Measurements from ENCODE around the gene CLCA4. TPM values are rescaled to one million over a fixed set of nuclear protein-coding genes. Genes with fewer than 3 reads are reported as not detected.

CLCA4 gene
- total and polyA plus RNA-seq, 2 of the 4 experiments (the other 2 are of a cell fraction): not detected

GRCh38 chr1:86505564-86505902 lies 41.3 kb upstream of the CLCA4 start:
- no peaks in the 10 kb centered on the region for H3K79me1 ChIP-seq (ENCODE audit: low read depth in 1 of 2, low read length in 2 of 2)
- H3K4me2 ChIP-seq (ENCODE audit: low read depth, low read length): no peak overlapping the region
- no peak overlapping the region for H2AFZ ChIP-seq (replicated peaks; ENCODE audit: low read length, poor library complexity)
- ChIA-PET POLR2A (ENCODE audit: unreplicated experiment) (no interaction called here), CTCF (interaction anchor here (1.3 kb wide), 1 partner anchor 125 kb away, joined by 3 read pairs; no protein-coding TSS in a partner anchor)
- H3K23ac ChIP-seq (ENCODE audit: low read depth, low read length): no peak overlapping the region
- no peak overlapping the region for H3K56ac ChIP-seq (ENCODE audit: extremely low read depth, insufficient read depth, low read length)
- H3K9ac ChIP-seq (ENCODE audit: low read depth, low read length): no peak overlapping the region
- no peak overlapping the region for H3K14ac ChIP-seq (replicated peaks; ENCODE audit: low read depth, low read length)
- no peak overlapping the region for H3K18ac ChIP-seq (ENCODE audit: low read depth, low read length)
- H4K8ac ChIP-seq (ENCODE audit: low read depth in 2 of 2, low read length in 2 of 2): no peak overlapping the region
- H3K4me3 ChIP-seq (ENCODE audit: insufficient read depth, low read depth, low read length): no peak overlapping the region
- no peak overlapping the region for H4K91ac ChIP-seq (ENCODE audit: insufficient read depth, low read depth, low read length)
- no peak overlapping the region for H4K5ac ChIP-seq (ENCODE audit: low read depth, low read length)
- no peaks in the 10 kb centered on the region for H3K9me1 ChIP-seq (ENCODE audit: insufficient read depth, low read length)
- dilution Hi-C loops (cut with HindIII; ENCODE audit: low sequenced_read_pairs, unreplicated experiment) (no loop called here), in situ Hi-C loops (cut with MboI; ENCODE audit: low sequenced_read_pairs) (no loop called here), intact Hi-C loops (cut with micrococcal nuclease) (loop anchor here (1.0 to 10.0 kb wide), 2 partner anchors 31 to 459 kb away; no protein-coding TSS in a partner anchor)
- no peak overlapping the region for H2BK20ac ChIP-seq (ENCODE audit: low read depth, low read length)
- no peaks in the 10 kb centered on the region for H3K36me3 ChIP-seq (ENCODE audit: control insufficient read depth, insufficient read depth, low read length)
- BruUV-seq (replicated peaks): no TSS peak
- WGBS, 2 experiments (ENCODE audit: extremely low coverage in 2 of 2, insufficient read length in 1 of 2): 26% methylated on average over 2 of the region's 4 CpGs; no CpG with 5 or more reads in 1 of the 2 experiments
- no peaks in the 10 kb centered on the region for H3K9me3 ChIP-seq (ENCODE audit: control insufficient read depth, insufficient read depth, low read length)
- no peak for TF ChIP-seq CHD1 (IDR thresholded peaks at IDR 0.05; ENCODE audit: low read depth, low read length)
- TF ChIP-seq MAFK (IDR thresholded peaks at IDR 0.05; ENCODE audit: low read depth, low read length): no peak
- no peak for TF ChIP-seq POLR2A (IDR thresholded peaks at IDR 0.05; ENCODE audit: low read depth, low read length)
- H4K20me1 ChIP-seq (ENCODE audit: insufficient read depth, low read length): no peaks in the 10 kb centered on the region
- H3K27ac ChIP-seq (ENCODE audit: insufficient read depth, low read length): no peak overlapping the region
- H3K4me1 ChIP-seq (ENCODE audit: control insufficient read depth, insufficient read depth, low read length): peaks cover 2% of the 10 kb centered on the region
- no peak overlapping the region for H3K4ac ChIP-seq (ENCODE audit: low read depth, low read length)
- H2AK9ac ChIP-seq (replicated peaks; ENCODE audit: low read depth, low read length, poor library complexity): no peak overlapping the region
- no peak for ATAC-seq (ENCODE audit: low read depth)
- no peak for DNase-seq
- H2BK5ac ChIP-seq (ENCODE audit: low read depth, low read length, poor library complexity, severe bottlenecking): no peak overlapping the region
- H3K27me3 ChIP-seq (ENCODE audit: control insufficient read depth, insufficient read depth, low read length): peaks cover 2% of the 10 kb centered on the region
- H2BK120ac ChIP-seq (ENCODE audit: low read depth, low read length): no peak overlapping the region
- no peak overlapping the region for H2AK5ac ChIP-seq (ENCODE audit: low read depth, low read length)
- no peak overlapping the region for H2BK15ac ChIP-seq (ENCODE audit: low read depth, low read length)
